ENCODE measurements around the gene TMPRSS2.

The TMPRSS2 gene

GRCh38 chr21:41507521-41508414, at the start of gene TMPRSS2:
TMPRSS2 (minus strand) TSS chr21:41508158; CDS start chr21:41498133, 10,025 bp downstream.
- DNase-seq (ENCODE audit: low read depth): no peak

- no peak for DNase-seq (ENCODE audit: low read depth)
These were observed 47.1 kb upstream of the TMPRSS2 start for GRCh38 chr21:41555057-41555456.

GRCh38 chr21:41552254-41552653, 44.3 kb upstream of the TMPRSS2 start:
- no peak for DNase-seq (ENCODE audit: low read depth)

GRCh38 chr21:41548781-41549180, 40.8 kb upstream of the TMPRSS2 start:
- DNase-seq (ENCODE audit: low read depth): no peak

- no peak for DNase-seq (ENCODE audit: low read depth)
These were observed 39.2 kb upstream of the TMPRSS2 start for GRCh38 chr21:41547111-41547510.

- DNase-seq (ENCODE audit: low read depth): no peak
These were observed 37.8 kb upstream of the TMPRSS2 start for GRCh38 chr21:41545500-41546359.

- DNase-seq (ENCODE audit: low read depth): no peak
These were observed 34.8 kb upstream of the TMPRSS2 start for GRCh38 chr21:41542727-41543126.

GRCh38 chr21:41537356-41537755, 29.4 kb upstream of the TMPRSS2 start:
- no peak for DNase-seq (ENCODE audit: low read depth)

- no peak for DNase-seq (ENCODE audit: low read depth)
These were observed 28.8 kb upstream of the TMPRSS2 start for GRCh38 chr21:41536827-41537103.

GRCh38 chr21:41536076-41536826, 28.3 kb upstream of the TMPRSS2 start:
- no peak for DNase-seq (ENCODE audit: low read depth)

- DNase-seq (ENCODE audit: low read depth): no peak
These were observed 22.4 kb upstream of the TMPRSS2 start for GRCh38 chr21:41530366-41530765.

- DNase-seq (ENCODE audit: low read depth): no peak
These were observed 21.8 kb upstream of the TMPRSS2 start for GRCh38 chr21:41529769-41530168.

- DNase-seq (ENCODE audit: low read depth): no peak
These were observed 18.6 kb upstream of the TMPRSS2 start for GRCh38 chr21:41526478-41527087.

- no peak for DNase-seq (ENCODE audit: low read depth)
These were observed 15.2 kb upstream of the TMPRSS2 start for GRCh38 chr21:41523175-41523574.

GRCh38 chr21:41521489-41522027, 13.6 kb upstream of the TMPRSS2 start:
- DNase-seq (ENCODE audit: low read depth): no peak

GRCh38 chr21:41520560-41521442, 12.8 kb upstream of the TMPRSS2 start:
- DNase-seq (ENCODE audit: low read depth): no peak

GRCh38 chr21:41519806-41520559, 12.0 kb upstream of the TMPRSS2 start:
- no peak for DNase-seq (ENCODE audit: low read depth)

GRCh38 chr21:41518757-41519156, 10.8 kb upstream of the TMPRSS2 start:
- no peak for DNase-seq (ENCODE audit: low read depth)

- no peak for DNase-seq (ENCODE audit: low read depth)
These were observed 3.9 kb upstream of the TMPRSS2 start for GRCh38 chr21:41511858-41512257.

GRCh38 chr21:41510500-41510899, 2.5 kb upstream of the TMPRSS2 start:
- no peak for DNase-seq (ENCODE audit: low read depth)
